AG08396 (cell line): ENCODE measurements around the gene COPS9.

Experiments used
- DNase-seq: peaks from one replicate; pipeline ENCODE4 v3.0.0; 2012; ENCODE audit warnings: low spot score, mixed read lengths

COPS9 gene

GRCh38 chr2:240109386-240109785, 26.7 kb downstream of the COPS9 start:
- no peak for DNase-seq

DNA sequence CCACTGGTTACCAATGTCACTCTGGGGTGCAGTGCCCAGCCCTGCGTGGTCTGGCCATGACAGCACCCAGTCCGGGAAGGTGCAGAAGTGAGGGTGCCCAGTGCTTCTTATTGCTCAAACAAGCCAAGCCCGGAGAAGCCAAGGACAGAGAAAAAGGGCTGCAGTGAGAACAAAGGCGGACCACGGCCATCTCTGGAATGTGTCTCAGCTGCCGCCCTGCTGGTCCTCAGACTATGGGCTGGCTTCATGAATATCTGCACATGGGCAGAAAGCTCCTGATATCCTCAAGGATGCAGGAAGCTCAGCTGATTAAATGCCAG, 28.7 kb downstream of the COPS9 start:
- no peak for DNase-seq

DNA sequence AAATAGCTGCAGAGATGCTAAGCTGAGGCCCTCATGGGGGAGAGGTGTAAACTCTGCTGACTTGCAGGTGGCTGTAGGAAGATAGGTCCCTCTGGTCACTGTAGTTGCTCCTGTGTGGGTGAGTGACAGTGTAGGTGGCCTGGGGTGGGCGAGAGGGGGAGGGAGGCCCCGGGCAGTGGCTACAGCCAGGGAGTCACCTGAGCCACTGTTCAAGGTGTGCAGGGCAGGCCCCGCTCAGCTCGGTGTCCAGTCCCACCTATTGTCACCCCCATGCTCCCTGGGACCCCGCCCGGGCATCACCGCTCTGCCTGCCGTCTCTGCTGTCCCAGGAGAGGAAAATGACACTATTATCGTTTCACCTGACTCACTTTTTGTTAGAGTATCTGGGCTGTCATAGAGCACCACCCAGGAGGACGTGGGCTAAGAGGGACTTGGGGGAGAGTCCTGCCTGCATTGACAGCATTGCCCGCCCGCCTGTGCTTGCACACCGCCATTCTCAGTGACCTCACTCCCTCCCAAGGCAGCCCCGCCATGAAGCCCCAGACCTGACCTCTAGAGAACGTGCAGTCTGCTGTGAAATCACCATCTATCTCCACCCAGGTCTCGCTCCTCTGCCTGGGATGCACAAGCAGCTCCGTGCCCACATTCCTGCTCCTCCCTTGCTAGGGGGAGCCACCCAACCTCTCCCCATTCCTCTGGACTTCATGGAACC, 29.2 kb downstream of the COPS9 start:
- DNase-seq = no peak

- no peak for DNase-seq
These were observed 30.1 kb downstream of the COPS9 start for GRCh38 chr2:240105982-240106381.

DNA sequence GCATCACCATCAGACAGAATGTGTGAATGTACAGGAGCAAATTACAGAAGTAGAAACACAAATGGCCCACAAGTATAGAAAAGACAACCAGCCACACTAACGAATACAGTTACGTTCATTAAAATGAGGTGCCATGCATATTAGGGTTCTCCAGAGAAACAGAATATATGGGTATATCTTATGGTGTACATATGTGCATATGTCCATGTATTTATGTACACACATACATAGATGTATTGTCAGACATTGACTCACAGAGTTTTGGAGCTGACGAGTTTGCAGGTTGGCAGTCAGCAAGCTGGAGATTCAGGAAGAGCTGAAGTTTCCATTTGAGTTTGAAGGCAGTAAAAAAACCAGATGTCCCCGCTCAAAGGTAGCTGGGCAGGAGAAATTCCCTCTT, 33.0 kb downstream of the COPS9 start:
- DNase-seq = no peak

DNA sequence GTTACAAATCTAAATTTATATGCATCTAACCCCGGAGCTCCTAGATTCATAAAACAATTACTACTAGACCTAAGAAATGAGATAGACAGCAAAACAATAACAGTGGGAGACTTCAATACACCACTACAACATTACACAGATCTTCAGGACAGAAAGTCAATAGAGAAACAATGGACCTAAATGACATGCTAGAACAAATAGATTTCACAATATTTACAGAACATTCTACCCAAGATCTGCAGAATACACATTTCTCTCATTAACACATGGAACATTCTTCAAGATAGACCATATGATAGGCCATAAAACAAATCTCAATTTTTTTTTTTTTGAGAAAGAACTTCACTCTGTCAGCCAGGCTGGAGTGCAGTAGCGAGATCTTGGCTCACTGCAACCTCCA, 37.8 kb downstream of the COPS9 start:
- no peak for DNase-seq

DNA sequence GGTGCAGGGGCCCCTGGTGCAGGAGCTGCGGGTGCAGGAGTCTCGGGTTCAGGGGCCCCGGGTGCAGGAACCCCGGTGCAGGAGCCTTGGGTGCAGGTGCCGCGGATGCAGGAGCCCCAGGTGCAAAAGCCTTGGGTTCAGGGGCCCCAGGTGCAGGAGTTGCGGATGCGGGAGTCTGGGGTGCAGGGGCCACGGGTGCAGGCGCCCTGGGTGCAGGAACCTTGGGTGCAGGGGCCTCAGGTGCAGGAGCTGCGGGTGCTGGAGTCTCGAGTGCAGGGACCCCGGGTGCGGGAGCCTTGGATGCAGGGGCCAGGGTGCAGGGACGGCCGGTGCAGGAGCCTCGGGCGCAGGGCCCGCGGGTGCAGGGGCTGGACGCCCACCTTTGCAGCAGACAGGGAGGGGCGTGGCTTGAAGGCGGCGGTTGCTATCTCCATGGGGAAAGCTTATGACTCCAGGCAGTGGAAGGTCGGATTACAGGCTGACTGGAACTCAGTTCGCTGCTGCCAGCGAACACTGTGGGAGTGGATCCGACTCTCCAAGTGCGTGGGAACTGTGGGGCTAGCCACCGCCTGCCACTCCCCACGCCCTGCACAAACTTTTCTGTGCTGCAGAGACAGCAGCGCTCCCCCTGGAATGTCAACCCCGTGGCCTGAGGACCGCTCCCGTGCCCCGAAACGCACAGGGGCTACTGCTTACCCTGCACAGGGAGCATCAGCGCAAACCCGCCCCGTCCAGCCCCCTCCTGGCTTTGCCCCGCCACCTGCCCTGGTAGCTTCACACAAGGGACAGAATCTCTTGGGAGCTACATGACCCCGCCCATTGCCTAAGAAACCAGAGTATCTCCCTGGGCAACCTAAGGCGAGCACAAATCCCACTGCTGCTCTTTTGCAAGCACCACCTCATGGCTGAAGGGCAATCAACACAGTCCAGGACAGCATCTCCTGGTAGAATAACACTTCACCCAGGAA, 40.3 kb downstream of the COPS9 start:
- DNase-seq = no peak

DNA sequence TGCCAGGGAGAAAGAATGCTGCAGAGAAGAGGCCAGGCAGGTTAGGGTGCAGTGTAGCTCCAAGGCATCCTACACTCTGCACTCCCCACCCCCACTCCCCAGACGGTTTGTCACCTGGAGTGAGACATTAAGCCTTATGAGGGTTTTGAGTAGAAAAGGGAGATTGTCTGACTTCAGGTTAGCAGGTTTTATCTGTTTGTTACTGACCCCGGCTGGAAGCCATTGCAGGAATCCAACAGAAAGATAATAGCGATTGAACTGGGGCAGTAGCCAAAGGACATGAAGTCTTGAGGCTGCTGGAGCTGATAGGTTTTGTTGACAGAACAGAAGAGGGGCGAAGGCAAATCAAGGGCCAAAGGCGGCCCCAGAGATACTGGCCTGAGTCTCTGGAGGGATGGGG, 46.8 kb downstream of the COPS9 start:
- DNase-seq = no peak

DNA sequence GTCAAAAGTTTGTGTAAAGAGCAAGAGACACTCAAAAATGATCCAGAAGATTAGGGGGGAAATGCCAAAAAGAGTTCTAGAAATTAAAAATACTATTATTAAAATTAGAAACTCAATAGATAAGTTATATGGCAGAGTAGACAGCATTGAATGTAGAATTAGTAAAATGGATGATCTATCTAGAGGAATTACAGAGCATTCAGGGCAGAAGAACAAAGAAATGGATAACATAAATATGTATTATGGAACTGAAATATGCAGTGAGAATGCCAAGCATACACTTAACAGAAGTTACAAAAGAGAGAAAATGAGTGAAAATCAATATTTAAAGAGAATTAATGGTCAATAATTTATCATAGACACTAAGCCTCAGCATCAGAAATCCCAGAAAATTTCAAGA, 49.5 kb downstream of the COPS9 start:
- DNase-seq = no peak
